CD4-positive, alpha-beta T cell (primary cell): ENCODE measurements around the gene ABR. TPM values are rescaled to one million over a fixed set of nuclear protein-coding genes. Genes with fewer than 3 reads are reported as not detected.

Experiments used
- ATAC-seq: fragments of 200-7000 bp; cut with Tn5 transposase; one replicate; pipeline ENCODE4 v1.10.0; 2022; ENCODE audit warnings: mild to moderate bottlenecking; ENCODE audit not compliant: poor library complexity
- CTCF ChIA-PET: fragments of 350-600 bp; sonication (Branson Sonifier 250); formaldehyde crosslinking; loops from one replicate; lab custom pipeline; 2021; ENCODE audit warnings: antibody characterized with exemption, inconsistent platforms; lab: Charles Lee
- POLR2A ChIA-PET: fragments of 350-600 bp; sonication (Branson Sonifier 250); formaldehyde crosslinking; loops from one replicate; lab custom pipeline; 2021; ENCODE audit warnings: antibody characterized with exemption, inconsistent platforms; lab: Charles Lee
- DNase-seq, 14 experiments: peaks; one replicate each; pipeline ENCODE4 v3.0.0-alpha.2; 2013 to 2020; ENCODE audit warnings: mixed read lengths in 2 of 14
- H3K27ac ChIP-seq, 2 donors: one replicate each; pipeline versions ENCODE4 v1.5.1 to v1.7.0; 2013; ENCODE audit warnings: low read length in 2 of 2, low read depth in 1 of 2, mild to moderate bottlenecking in 1 of 2
- H3K27me3 ChIP-seq, 2 experiments: 1 replicate in 1 of 2; 2 replicates in 1 of 2; pipeline versions ENCODE4 v1.6.1 to v1.7.0; 2013; ENCODE audit warnings: low read length in 2 of 2, control low read depth in 1 of 2, mild to moderate bottlenecking in 1 of 2, moderate library complexity in 1 of 2; ENCODE audit not compliant: insufficient read depth in 2 of 2, control insufficient read depth in 1 of 2
- H3K36me3 ChIP-seq: one replicate; pipeline ENCODE4 v1.6.1; 2013; ENCODE audit warnings: low read length, control low read depth; ENCODE audit not compliant: insufficient read depth
- H3K4me1 ChIP-seq: one replicate; pipeline ENCODE4 v1.6.1; 2013; ENCODE audit warnings: low read length, control low read depth; ENCODE audit not compliant: insufficient read depth
- H3K4me3 ChIP-seq: one replicate; pipeline ENCODE4 v1.5.1; 2013; ENCODE audit warnings: mild to moderate bottlenecking, low read length, moderate library complexity
- H3K9me3 ChIP-seq, 2 experiments: 1 replicate in 1 of 2; 2 replicates in 1 of 2; pipeline versions ENCODE4 v1.6.1 to v1.7.0; 2013; ENCODE audit warnings: low read length in 2 of 2, mild to moderate bottlenecking in 2 of 2, control low read depth in 1 of 2, moderate library complexity in 1 of 2; ENCODE audit not compliant: control insufficient read depth in 1 of 2, insufficient read depth in 1 of 2
- H3K27ac Mint-ChIP-seq: one replicate; pipeline ENCODE4 v1.8.0; 2020; ENCODE audit warnings: mixed read lengths
- H3K27me3 Mint-ChIP-seq: one replicate; pipeline ENCODE4 v1.8.0; 2021; ENCODE audit warnings: mixed read lengths
- H3K36me3 Mint-ChIP-seq: one replicate; pipeline ENCODE4 v1.8.0; 2021; ENCODE audit warnings: low read depth, mixed read lengths
- H3K4me1 Mint-ChIP-seq: one replicate; pipeline ENCODE4 v1.8.0; 2021; ENCODE audit warnings: low read depth, mixed read lengths
- H3K4me3 Mint-ChIP-seq: one replicate; pipeline ENCODE4 v1.8.0; 2020; ENCODE audit warnings: mild to moderate bottlenecking, mixed read lengths
- H3K9me3 Mint-ChIP-seq: one replicate; pipeline ENCODE4 v1.8.0; 2020; ENCODE audit warnings: mixed read lengths
- intact Hi-C, 2 experiments: fragments of 100-400 bp; cut with DNase I in 1 of 2; cut with micrococcal nuclease in 1 of 2; formaldehyde crosslinking; loops; one replicate each; pipeline versions ENCODE4 v1.15.1 to v1.9.0; 2023 to 2025; cut with DNase I, micrococcal nuclease
- total RNA-seq, 174 experiments: library from RNA in 2 of 174; stranded (reverse) in 2 of 174; gene quantifications; one replicate each; pipeline ENCODE4 v1.2.3 and lab custom pipeline; 2021 to 2026
- TF ChIP-seq, protein P1 (sequence below): fragments of 200-600 bp; IDR thresholded peaks from one replicate; pipeline ENCODE4 v1.8.0; 2022; ENCODE audit warnings: antibody characterized with exemption, mild to moderate bottlenecking

The ABR gene
- total RNA-seq, 2 experiments from 2014 or later, result 72.4 to 74.8 TPM

GRCh38 chr17:1070411-1070810 is 109.4 kb downstream of the ABR start:
- ATAC-seq (no peak), DNase-seq (no peak)
- Mint-ChIP-seq H3K9me3 (no peaks in the 10 kb centered on the region), H3K4me1 (no peaks in the 10 kb centered on the region), H3K4me3 (no peak overlapping the region), H3K27me3 (no peaks in the 10 kb centered on the region), H3K27ac (no peak overlapping the region), H3K36me3 (peaks cover 65% of the 10 kb centered on the region)
- TF ChIP-seq, protein P1, sequence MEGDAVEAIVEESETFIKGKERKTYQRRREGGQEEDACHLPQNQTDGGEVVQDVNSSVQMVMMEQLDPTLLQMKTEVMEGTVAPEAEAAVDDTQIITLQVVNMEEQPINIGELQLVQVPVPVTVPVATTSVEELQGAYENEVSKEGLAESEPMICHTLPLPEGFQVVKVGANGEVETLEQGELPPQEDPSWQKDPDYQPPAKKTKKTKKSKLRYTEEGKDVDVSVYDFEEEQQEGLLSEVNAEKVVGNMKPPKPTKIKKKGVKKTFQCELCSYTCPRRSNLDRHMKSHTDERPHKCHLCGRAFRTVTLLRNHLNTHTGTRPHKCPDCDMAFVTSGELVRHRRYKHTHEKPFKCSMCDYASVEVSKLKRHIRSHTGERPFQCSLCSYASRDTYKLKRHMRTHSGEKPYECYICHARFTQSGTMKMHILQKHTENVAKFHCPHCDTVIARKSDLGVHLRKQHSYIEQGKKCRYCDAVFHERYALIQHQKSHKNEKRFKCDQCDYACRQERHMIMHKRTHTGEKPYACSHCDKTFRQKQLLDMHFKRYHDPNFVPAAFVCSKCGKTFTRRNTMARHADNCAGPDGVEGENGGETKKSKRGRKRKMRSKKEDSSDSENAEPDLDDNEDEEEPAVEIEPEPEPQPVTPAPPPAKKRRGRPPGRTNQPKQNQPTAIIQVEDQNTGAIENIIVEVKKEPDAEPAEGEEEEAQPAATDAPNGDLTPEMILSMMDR, result no peak
- H3K36me3 ChIP-seq, result peaks cover 73% of the 10 kb centered on the region
- CTCF ChIA-PET, result no interaction called here
- intact Hi-C loops, result no loop called here
- no peaks in the 10 kb centered on the region for H3K27me3 ChIP-seq
- POLR2A ChIA-PET, result no interaction called here
- H3K4me1 ChIP-seq, result no peaks in the 10 kb centered on the region
- H3K27ac ChIP-seq, result no peak overlapping the region
- H3K9me3 ChIP-seq, result peaks cover 0 to 23% of the 10 kb centered on the region in 2 experiments
- no peak overlapping the region for H3K4me3 ChIP-seq

- H3K9me3 ChIP-seq, result peaks cover 0 to 23% of the 10 kb centered on the region in 2 experiments
- ChIA-PET POLR2A (no interaction called here), CTCF (no interaction called here)
- H3K27me3 ChIP-seq, result no peaks in the 10 kb centered on the region
- H3K4me1 ChIP-seq, result no peaks in the 10 kb centered on the region
- peaks cover 74% of the 10 kb centered on the region for H3K36me3 ChIP-seq
- no peak overlapping the region for H3K27ac ChIP-seq
- Mint-ChIP-seq H3K27ac (no peak overlapping the region), H3K4me1 (no peaks in the 10 kb centered on the region), H3K36me3 (peaks cover 61% of the 10 kb centered on the region), H3K4me3 (no peak overlapping the region), H3K9me3 (no peaks in the 10 kb centered on the region), H3K27me3 (no peaks in the 10 kb centered on the region)
- ATAC-seq, result no peak
- no peak for DNase-seq
- intact Hi-C loops, result no loop called here
- TF ChIP-seq, protein P1, result no peak
- no peak overlapping the region for H3K4me3 ChIP-seq
Measured at GRCh38 chr17:1069847-1070246, 109.9 kb downstream of the ABR start.

DNA sequence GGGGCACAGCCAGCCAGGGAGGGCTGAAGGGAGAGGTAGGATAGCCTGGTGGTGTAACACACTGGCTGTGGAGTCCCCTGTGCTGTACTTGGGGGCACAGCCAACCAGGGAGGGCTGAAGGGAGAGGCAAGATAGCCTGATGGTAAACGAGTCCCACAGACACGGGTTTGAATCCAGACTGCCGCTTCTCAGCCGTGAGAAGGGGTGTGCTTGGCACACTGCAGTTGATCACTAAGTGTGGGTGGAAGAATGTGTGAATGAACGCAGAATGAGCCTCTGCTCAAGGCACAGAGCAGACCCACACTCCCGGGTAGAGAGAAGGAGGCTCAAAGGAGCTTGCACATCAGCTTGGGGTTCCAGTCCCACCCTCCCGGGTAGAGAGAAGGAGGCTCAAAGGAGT is 111.4 kb downstream of the ABR start:
- Mint-ChIP-seq H3K4me1 (no peaks in the 10 kb centered on the region), H3K4me3 (no peak overlapping the region), H3K27ac (no peak overlapping the region), H3K36me3 (peaks cover 61% of the 10 kb centered on the region), H3K9me3 (no peaks in the 10 kb centered on the region), H3K27me3 (no peaks in the 10 kb centered on the region)
- ChIA-PET POLR2A (no interaction called here), CTCF (no interaction called here)
- intact Hi-C loops, result no loop called here
- H3K9me3 ChIP-seq, result peaks cover 0 to 23% of the 10 kb centered on the region in 2 experiments
- ATAC-seq (no peak), DNase-seq (no peak)
- H3K4me1 ChIP-seq, result no peaks in the 10 kb centered on the region
- no peak overlapping the region for H3K27ac ChIP-seq
- no peak overlapping the region for H3K4me3 ChIP-seq
- TF ChIP-seq, protein P1, result no peak
- no peaks in the 10 kb centered on the region for H3K27me3 ChIP-seq
- peaks cover 77% of the 10 kb centered on the region for H3K36me3 ChIP-seq
